HEK293 (cell line): ENCODE measurements around the gene RPL22.

Source experiments
- PBX3 ChIP-seq: sonication (generic); formaldehyde crosslinking; IDR thresholded peaks from 2 replicates; pipeline ENCODE4 v1.8.1; 2022; ENCODE audit warnings: mild to moderate bottlenecking, moderate library complexity, missing genetic modification reagents
- YY1 ChIP-seq: fragments of 450-650 bp; formaldehyde crosslinking; IDR thresholded peaks from 2 replicates; pipeline ENCODE4 v1.5.1; 2018; ENCODE audit warnings: missing biosample characterization, missing genetic modification characterization
- ZNF514 ChIP-seq: fragments of 450-650 bp; formaldehyde crosslinking; IDR thresholded peaks from 2 replicates; pipeline ENCODE4 v1.5.1; 2016; ENCODE audit warnings: missing biosample characterization, missing genetic modification characterization
- ZNF585B ChIP-seq: fragments of 450-650 bp; formaldehyde crosslinking; IDR thresholded peaks from 2 replicates; pipeline ENCODE4 v1.5.1; 2016; ENCODE audit warnings: missing biosample characterization, missing genetic modification characterization
- ZNF658 ChIP-seq: fragments of 450-650 bp; formaldehyde crosslinking; IDR thresholded peaks from 2 replicates; pipeline ENCODE4; 2016; ENCODE audit warnings: missing biosample characterization, missing genetic modification characterization

GRCh38 chr1:6142036-6142621 is 57.3 kb downstream of the RPL22 start:
- TF ChIP-seq PBX3 (CRISPR knock-in tag) (no peak), ZNF514 (tag by site-specific recombination) (no peak), ZNF585B (tag by site-specific recombination) (no peak), ZNF658 (tag by site-specific recombination) (no peak), YY1 (tag by site-specific recombination) (no peak)
